ELR (cell line): Measurements from ENCODE around the gene IGSF21.
A peak's percentile ranks its signal among the peaks of the same experiment; 100 is the strongest.

ENCODE experiments used
- DNase-seq: peaks from one replicate; pipeline ENCODE4 v3.0.0-alpha.2; 2015; ENCODE audit warnings: low read depth

Gene IGSF21

DNA sequence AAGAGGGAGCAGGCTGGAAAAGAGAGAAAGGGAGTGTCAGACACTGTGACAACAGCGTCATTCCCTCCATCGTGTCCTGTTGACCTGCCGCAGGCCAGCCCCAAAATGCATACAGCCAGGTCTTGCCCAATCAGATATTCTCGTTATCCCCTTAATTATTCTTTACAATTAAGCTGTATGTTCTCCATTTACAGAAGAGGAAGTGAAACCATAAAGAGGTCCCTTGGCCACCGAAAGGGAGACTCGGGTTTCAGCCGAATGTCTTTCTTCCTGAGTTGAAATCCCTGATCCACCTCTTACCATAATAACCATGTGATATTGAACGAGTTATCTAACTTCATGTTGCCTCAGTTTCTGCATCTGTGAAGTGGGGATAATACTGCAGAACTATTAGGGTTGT is 70.5 kb downstream of the IGSF21 start:
- no peak for DNase-seq

DNA sequence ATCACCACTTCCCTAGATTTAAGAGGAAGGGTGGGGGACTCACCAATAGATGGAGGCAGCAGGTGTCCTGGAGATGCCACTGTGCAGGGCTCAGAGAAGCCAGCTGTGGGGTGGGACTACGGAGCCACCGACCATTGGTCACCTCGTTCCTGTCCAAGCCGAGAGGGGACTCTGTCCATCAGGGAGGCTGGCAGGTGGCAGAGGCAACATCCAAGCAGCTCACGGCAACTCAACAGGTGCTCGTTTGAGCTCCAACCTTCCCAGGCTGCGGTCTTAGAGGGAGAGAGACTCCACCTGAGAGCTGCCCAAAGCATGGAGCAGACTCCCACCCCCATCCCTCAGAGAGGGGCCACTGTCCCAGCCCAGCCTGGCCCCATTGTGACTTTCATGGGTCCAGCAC is 71.4 kb downstream of the IGSF21 start:
- no peak for DNase-seq

DNA sequence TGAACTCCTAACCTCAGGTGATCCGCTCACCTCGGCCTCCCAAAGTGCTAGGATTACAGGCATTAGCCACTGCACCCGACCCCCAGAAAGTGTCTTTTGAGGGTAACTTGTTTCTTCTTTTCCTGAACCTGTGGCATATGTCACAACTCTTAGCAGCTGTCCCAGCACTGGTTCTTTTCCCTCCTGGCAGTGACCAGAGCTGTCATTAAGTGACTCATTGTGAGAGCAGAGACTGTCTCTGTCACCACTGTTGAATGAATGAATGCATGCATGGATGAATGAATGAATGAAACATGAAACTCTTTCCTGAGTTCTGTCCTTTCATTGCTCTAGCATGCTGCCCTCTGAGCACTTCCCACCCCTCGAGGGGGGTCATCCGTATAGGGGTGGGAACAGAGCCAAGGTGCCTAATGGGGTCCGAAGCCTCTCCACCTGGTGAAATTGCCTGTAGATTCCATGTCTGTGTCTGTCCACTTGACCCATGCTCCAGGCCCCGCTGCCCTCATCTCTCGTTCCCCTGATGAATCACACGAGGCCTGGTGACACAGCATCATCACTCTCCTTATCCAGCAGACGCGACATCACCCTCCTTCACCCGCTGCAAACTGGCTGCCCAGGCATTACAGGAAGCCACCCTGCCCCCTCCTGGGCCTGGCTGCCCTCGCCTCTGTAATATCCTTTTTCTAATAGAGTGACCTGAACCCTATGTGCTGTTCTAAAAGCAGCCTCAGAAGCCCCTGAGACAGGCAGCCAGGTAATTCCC is 75.0 kb downstream of the IGSF21 start:
- peak; percentile 14 for DNase-seq

DNA sequence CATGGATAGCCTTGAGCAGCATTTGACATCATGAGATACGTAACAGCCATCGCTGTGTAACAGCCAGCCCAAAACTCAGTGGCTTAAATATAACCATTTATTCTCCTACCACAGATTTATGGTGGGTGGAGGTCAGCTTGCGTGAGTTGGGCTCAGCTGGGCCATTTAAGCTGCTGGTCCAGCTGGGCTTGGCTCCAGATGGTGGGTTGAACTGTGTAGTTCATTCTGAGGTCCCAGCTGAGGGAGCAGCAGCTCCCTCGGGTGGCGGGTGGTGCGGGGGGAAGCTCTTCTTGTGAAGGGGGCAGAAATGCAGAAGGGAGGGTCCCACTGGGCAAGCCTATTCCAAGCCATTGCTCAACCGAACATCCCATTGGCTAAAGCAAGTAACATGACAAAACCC is 75.9 kb downstream of the IGSF21 start:
- DNase-seq = no peak

DNA sequence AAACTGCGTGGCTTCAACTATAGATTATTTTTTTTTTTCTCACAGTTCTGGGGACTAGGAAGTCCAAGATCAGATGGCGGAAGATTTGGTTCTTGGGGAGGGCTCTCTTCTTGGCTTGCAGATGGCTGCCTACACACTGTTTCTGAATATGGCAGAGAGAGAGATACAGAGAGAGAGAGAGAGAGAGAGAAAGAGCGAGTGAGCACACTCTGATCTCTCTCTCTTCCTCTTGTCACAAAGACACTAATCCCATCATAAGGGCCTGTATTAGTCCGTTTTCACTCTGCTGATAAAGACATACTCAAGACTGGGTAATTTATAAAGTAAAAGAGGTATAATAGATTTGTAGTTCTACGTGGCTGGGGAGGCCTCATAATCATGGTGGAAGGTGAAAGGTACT is 79.5 kb downstream of the IGSF21 start:
- no peak for DNase-seq

DNA sequence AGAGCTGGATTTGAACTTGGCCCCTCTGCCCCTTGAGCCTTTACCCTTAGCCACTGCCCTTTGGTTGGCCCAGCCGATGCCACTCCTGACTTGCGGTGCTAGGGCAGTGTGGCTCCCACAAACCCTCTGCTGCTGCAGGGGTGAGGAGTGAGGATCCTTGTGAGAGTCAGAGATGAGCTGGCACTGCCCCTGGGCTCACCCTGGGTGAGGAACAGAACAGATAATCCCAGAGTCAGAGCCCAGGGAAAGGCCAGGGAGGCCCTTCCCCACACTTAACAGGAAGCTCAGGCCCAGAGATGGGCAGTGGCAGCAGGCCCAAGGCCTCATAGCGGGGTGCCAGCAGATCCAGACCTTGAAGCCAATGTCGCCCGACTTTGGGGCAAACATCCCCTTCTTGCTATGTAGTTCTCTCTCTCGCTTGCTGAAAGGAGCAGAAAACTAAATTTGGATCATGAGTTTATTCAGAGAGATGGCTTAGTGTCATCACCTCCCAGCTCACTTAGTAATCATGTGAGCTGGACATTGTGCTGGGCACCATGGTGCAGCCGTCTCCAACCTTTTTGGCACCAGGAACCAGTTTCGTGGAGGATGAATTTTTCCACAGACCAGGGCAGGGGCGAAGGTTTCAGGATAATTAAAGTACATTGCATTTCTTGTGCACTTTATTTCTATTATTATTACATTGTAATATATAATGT is 81.4 kb downstream of the IGSF21 start:
- DNase-seq = no peak

DNA sequence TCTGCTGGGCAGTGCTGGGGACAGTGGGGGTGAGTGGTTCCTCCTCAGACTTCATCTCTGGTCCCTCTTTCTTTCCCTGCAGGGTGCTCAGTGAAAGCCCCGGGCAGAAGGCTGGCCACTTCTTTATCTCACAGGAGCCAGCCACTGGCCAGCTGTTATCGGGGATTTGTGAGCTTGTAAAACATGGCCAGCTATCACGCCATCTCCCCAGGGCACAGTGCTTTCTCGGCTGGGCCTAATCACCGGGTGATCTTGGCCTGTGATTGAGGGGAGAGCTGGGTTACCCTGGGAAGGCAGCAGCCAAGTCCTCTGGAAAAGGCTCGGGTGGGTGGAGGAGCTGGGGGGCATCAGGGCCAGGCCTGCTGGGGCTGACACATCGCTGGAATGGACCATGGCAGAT is 83.0 kb downstream of the IGSF21 start:
- no peak for DNase-seq

DNA sequence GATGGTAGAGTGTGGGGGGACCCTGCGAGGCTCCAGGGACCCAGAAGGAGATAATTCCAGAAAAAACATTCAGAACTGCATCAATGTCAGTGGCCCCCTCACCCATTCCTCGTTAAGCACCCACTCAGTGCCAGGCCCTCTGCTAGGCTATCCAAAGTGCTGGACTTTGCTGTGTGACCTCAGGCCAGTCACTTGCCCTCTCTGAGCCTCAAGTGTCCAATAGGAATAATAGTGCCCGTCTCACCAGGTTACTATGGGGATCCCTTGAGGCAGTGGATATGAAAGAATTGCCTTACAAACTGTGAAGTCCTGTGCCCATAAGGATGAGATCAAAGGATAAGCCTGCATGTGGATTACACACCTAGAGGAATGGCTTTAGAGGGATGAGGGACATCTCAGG is 83.4 kb downstream of the IGSF21 start:
- no peak for DNase-seq

DNA sequence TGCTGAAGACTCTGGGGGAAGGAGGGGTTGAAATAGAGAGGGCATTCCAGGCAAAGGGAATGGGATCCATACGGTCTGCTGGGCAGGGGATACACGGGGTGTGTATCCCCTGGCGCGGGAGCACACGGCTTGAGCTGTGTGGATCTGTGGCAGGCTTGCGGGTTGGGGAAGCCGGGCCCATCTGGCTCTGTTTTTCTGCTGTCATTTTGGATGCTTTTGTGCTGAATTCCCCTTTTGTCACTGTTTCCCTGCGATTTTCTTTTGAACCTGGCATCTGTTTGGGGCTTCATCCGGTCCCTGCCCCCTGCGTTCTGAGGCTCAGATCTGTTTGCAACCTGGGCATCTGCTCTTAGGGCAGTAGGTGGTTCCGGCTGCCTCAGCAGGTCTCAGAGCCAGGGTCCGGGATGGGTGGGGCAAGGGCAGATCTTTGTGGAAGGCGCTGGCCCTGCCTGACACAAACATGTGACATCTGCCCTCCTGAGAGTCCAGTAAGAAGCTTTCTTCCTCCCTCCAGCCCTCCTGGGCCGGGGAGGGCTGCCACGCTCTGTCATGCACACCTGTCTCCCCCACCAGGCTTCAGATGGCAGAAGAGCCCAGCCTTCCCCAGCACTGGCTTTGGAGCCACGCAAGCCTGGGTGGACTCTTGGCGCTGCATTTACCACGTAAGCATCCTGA is 84.0 kb downstream of the IGSF21 start:
- DNase-seq = no peak

DNA sequence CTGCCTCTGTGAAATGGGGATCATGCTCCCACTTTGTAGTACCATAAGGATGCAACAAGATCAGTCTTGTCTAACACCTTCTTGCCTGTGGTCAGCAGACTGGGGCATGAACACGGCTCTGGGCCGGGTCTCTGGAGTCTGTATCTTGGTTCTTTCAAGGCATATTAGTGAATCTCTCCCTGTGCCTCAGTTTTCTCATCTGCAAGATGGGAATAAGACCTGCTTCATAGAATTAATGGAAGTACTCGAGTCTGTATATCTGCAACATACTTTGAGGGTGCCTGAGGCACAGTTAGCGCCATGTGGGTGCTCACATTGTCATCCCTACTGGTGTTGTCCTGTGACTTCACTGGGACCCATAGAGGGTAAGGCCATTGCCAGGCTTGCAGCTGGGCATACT is 84.6 kb downstream of the IGSF21 start:
- DNase-seq = no peak

DNA sequence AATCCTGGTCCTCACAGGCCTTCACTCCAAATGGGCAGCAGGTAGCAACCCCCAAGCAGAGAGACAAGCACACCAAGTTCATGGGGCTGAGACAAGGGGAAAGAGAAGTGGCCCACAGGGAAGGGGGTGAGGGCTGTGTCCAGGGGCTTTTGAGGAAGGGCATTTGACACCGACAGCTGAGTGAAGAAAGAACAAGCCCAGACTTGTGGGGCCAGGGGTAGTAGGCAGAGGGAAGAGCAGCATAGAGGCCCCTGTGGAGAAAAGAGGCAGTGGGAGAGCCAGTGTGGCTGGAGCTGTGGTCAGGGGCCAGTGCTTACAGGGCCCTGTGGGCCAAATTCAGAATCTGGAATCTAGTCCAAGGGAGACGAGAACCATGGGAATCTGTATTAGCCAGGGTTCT is 85.4 kb downstream of the IGSF21 start:
- DNase-seq = no peak

DNA sequence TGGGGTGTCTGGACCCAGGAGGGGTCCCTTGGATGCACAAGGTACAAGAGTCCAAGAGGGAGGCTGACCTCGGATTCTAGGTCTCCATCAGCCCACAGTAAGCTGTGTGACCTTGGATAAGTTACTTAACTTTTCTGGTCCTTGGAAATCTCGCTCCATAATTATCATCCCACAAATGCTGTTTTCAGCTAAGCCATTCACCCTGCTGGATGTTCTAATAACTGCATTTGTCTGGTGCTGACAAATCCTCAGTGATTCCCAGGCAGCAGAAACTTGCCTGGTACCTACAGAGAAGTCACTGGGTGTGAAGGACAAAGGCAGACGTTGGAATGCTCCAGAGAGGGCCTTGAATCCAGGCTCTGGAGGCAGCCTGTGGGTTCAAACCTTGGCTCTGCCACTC is 89.7 kb downstream of the IGSF21 start:
- DNase-seq = peak; percentile 2

DNA sequence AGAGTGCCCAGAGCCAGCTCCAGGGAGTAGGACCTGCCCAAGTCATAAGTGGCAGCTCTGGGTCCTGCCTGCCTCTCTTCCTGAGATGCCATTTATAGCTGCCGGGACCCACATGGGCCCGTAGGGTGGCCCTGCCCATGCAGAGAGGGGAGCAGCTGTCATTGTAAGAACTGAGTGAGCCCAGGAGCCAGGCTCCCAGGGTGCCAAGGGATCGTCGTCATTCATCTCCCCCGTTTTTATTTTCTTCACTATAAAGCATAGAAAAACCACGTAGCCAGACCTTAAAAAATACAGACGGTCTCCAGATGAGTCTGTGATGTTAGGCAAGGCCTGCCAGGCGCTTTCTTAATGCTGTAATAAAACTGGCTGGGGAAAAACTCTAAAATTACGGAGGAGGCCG is 90.7 kb downstream of the IGSF21 start:
- no peak for DNase-seq

DNA sequence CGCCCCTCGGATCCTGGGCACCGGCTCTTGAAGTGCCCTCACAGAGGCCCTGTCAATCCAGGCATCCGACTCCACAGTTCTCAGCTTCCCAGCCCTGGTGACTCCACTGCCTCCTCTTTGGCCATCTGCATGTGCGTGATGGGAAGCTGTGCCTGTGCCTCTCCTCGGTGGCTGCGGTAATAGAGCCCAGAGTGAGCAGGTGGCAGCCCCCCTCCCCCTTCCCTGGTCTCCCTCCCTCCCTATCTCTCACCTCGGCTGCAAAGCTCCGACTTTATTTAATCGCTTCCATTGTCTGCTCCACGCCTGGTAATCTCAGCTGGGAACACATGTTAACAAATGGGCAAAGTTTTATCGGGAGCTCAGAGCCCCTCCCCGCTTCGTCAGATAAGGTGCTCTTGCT is 91.9 kb downstream of the IGSF21 start:
- DNase-seq = no peak

DNA sequence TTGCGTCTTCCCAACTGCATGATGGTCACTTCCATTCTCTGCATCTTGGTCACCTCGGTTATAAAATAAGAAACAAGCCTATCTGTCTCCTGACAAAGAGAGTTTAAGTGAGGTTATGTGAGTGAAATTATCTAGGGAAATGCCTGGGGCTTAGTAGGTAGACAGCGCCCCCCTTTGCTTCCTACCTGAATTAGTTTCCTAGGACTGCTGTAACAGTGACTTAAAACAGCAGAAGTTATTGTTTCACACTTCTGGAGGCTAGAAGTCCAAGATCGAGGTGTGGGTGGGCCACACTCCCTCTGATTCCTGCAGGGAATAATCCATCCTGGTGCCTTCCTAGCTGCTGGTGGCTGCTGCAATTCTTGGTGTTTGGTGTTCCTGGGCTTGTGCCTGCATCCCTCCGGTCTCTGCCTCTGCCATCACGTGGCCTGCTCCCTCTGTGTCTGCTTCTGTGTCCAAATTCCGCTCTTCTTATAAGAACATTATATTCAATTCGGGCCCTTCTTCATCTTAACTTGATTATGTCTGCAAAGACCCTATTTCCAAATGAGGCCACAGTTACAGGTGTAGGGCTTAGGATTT is 92.6 kb downstream of the IGSF21 start:
- DNase-seq = no peak

DNA sequence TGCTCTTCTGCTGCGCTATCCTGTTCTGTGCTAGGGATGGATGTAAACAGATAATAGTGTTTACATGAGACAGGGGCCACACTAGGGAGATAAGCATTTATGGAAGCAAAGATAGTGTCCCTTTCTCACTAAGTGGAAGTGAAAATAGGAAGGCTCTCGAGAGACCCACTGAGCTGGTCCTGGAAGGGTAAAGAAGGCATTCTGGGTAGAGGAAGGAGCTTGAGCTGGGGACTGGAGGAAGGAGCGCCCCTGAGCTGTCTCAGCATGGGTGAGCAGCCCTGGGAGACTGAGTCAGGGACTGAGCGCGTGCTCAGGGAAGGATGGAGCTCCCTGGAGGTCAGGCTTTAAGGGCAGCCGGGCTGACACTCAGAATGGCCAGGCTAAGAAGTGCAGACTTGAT is 93.3 kb downstream of the IGSF21 start:
- no peak for DNase-seq

DNA sequence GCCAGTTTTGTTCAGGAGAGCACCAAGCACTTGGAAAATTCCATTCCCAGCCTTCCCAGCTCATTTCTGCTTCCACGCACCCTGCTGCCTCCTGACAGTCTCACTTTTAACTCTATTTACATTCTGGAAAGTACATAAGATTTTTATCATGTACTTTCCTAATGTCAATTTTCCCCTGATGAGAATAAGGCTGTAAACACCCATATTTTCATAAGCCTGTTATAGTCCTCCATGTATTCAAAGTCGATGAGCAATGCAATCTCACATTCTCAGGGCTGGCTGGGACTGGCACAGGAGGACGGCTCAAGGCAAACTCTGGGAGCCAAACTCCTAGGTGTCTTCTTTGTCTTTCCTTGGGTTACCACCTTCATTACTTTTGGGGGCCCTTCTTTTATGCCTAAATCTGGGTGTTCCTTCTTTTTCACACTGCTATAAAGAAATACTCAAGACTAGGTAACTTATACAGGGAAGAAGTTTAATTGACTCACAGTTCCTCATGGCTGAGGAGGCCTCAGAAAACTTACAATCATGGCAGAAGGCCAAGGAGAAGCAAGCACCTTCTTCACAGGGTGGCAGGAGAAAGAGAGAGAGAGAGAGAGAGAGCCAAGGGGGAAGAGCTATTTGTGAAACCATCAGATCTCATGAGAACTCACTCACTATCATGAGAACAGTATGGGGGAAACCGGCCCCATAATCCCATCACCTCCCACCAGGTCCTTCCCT is 94.6 kb downstream of the IGSF21 start:
- DNase-seq = no peak

DNA sequence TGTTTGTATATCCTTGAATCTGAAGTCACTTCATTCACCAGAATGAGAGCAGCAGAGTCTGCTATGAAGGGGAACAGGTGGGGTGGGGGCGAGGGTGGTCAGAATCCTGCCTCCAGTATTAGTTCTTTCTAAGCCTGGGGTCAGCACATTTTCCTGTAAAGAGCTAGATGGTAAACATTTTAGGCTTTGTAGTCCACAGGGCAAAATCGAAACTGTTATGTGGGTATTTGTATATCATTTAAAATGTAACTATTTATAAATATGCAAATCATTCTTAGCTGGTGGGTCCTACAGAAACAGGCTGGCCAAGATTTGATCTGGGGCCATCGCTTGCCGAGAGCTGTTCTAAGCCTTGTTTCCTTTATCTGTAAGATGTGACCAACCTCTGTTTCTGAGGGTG is 96.0 kb downstream of the IGSF21 start:
- no peak for DNase-seq

DNA sequence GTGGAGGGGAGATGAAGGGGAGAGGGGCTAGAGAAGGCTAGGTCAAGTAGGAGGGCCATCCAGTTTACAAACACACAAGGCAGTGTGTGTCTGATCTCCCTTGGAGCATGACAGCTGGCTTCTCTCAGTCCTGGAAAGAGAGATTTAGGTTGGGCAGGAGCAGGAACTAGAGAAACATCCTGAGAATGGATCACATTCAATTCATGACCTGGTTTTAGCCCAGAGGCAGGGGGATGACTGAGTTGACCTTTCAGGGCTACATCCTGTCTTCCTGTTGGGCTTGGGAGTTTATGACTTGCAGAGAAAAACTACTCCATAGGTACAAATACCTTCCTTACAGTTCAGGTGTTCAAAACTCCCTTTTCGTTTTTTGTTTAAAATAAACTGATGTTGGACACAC is 97.0 kb downstream of the IGSF21 start:
- no peak for DNase-seq

DNA sequence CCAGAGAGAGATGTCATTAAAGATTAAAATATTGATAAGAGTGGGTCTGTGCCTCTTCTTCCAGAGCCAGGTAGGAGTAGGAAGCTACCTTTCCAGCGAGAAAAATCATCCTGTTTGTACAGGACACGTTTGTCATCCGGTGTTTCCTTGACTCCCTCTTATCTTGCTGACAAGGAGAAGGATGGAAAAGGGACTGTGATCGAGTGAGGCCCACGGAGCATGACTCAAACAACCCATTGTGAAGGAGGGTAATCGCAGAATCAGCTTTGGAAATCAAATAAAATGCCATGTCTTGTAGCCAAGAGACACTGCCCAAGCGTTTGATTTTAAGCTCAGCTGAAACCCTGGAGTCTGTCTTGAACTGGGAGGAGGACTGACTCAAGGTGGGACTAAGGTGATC is 97.7 kb downstream of the IGSF21 start:
- DNase-seq = no peak

DNA sequence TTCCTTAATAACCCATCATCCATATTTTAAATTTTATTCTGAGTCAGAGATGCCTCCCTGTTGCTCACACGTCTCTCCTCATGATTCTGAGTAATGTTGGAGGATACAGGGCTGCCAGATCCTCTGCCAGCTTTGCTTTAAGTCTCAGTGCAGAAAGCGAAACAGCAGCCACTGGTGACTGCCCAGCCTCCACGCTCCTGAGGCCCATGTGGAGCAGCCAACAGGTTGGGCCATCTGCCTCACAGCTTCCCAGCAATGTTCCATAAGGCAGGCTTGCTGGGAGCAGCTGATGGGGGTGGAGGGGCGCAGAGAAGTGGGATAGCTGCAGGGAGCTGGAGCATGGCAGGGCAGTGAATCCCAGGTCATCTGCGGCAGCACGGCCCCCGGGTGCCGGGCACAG is 104.2 kb downstream of the IGSF21 start:
- DNase-seq = no peak

DNA sequence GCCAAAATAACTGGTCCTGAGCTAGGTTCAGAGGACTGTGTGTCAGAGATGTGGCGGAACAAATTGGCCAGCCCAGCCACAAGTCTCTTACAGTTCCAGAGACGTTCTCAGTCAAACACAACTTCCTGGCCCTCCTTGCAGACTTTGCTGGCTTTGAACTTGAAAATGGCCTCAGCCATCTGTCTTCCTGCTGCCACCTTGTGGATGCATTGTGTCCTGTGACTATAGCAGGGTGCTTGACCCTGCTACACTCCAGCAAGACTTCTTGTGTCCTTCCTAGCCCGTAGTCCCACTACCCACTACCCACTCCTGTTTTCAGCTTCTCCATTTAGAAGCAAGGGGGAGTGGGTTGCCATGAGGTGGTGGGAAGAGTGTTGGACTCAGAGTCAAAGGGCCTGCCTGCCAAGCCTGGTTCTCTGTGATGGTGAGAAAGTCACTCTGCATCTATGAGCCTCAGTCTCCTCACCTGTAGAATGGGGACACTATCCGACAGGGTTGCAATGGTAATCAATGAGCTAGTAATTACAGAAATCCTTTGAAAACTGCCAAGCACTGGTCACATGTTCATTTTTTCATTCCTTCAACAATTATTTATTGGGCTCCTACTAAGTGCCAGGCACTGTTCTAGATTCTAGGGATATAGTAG is 109.9 kb downstream of the IGSF21 start:
- DNase-seq = peak; percentile 23
